NCI-H2107 treated with DMSO at 0.1 percent for 48 hours (cell line): ENCODE results near the gene GYPC.
"Not testable (repeated sequence)": the region's sequence is repeated elsewhere in the genome, so short reads cannot be mapped to it uniquely, and the experiment has no call there.

Source experiments
- DNase-seq: peaks from one replicate; lab custom pipeline; 2025; ENCODE audit not compliant: unreplicated experiment; lab: John Stamatoyannopoulos, UW

The GYPC gene

GRCh38 chr2:126698376-126698775 is 42.4 kb downstream of the GYPC start:
- DNase-seq, result no peak

GRCh38 chr2:126699018-126699417 is 43.1 kb downstream of the GYPC start:
- no peak for DNase-seq

- no peak for DNase-seq
Measured at GRCh38 chr2:126699716-126700581, 44.0 kb downstream of the GYPC start.

GRCh38 chr2:126700677-126701076 is 44.7 kb downstream of the GYPC start:
- no peak for DNase-seq

- no peak for DNase-seq
Measured at GRCh38 chr2:126703311-126703710, 47.4 kb downstream of the GYPC start.

GRCh38 chr2:126704434-126705160 is 48.6 kb downstream of the GYPC start:
- DNase-seq, result no peak

GRCh38 chr2:126707191-126707590 is 51.2 kb downstream of the GYPC start:
- DNase-seq, result no peak

GRCh38 chr2:126707941-126708340 is 52.0 kb downstream of the GYPC start:
- no peak for DNase-seq

GRCh38 chr2:126714191-126714965 is 58.4 kb downstream of the GYPC start:
- DNase-seq, result no peak

- DNase-seq, result no peak
Measured at GRCh38 chr2:126715111-126715510, 59.2 kb downstream of the GYPC start.

GRCh38 chr2:126715576-126716406 is 59.8 kb downstream of the GYPC start:
- DNase-seq, result no peak

GRCh38 chr2:126717277-126717676 is 61.3 kb downstream of the GYPC start:
- DNase-seq, result not testable (repeated sequence)

- no peak for DNase-seq
Measured at GRCh38 chr2:126717928-126718327, 62.0 kb downstream of the GYPC start.

GRCh38 chr2:126719191-126719832 is 63.4 kb downstream of the GYPC start:
- DNase-seq, result no peak

- no peak for DNase-seq
Measured at GRCh38 chr2:126719833-126720351, 63.9 kb downstream of the GYPC start.

- DNase-seq, result no peak
Measured at GRCh38 chr2:126720638-126721037, 64.7 kb downstream of the GYPC start.

- DNase-seq, result no peak
Measured at GRCh38 chr2:126722081-126722480, 66.1 kb downstream of the GYPC start.

GRCh38 chr2:126722546-126722945 is 66.6 kb downstream of the GYPC start:
- DNase-seq, result no peak

- DNase-seq, result no peak
Measured at GRCh38 chr2:126723281-126723815, 67.4 kb downstream of the GYPC start.

- no peak for DNase-seq
Measured at GRCh38 chr2:126725580-126725979, 69.6 kb downstream of the GYPC start.
